Left lung (tissue), 10 donors: ENCODE results near the gene MAP4K3. TPM values are rescaled to one million over a fixed set of nuclear protein-coding genes. Genes with fewer than 3 reads are reported as not detected.

ENCODE experiments used
- ATAC-seq: fragments of 200-7000 bp; cut with Tn5 transposase; one replicate; pipeline ENCODE4 v1.9.1; 2020; ENCODE audit warnings: moderate library complexity
- DNase-seq, 4 donors: peaks; one replicate each; pipeline ENCODE4 v3.0.0-alpha.2; 2013 to 2020
- H3K27ac ChIP-seq, 2 donors: fragments of 200-600 bp; sonication (generic) in 1 of 2; one replicate each; pipeline versions ENCODE4 v1.5.0 to v1.8.0; 2020 to 2021
- H3K27me3 ChIP-seq, 2 donors: fragments of 200-600 bp; sonication (generic) in 1 of 2; one replicate each; pipeline versions ENCODE4 v1.5.0 to v1.8.0; 2020 to 2021
- H3K36me3 ChIP-seq, 2 donors: fragments of 200-600 bp; sonication (generic) in 1 of 2; one replicate each; pipeline versions ENCODE4 v1.5.0 to v1.8.0; 2020 to 2021
- H3K4me1 ChIP-seq, 2 donors: fragments of 200-600 bp; one replicate each; pipeline ENCODE4 v1.8.0; 2021
- H3K4me3 ChIP-seq, 2 donors: fragments of 200-600 bp; sonication (generic) in 1 of 2; one replicate each; pipeline versions ENCODE4 v1.5.0 to v1.8.0; 2020 to 2021; ENCODE audit warnings: mild to moderate bottlenecking in 1 of 2
- H3K9me3 ChIP-seq, 2 donors: fragments of 200-600 bp; sonication (generic) in 1 of 2; one replicate each; pipeline versions ENCODE4 v1.5.0 to v1.8.0; 2020 to 2021
- intact Hi-C, 2 donors: fragments of 100-400 bp; cut with DNase I; formaldehyde crosslinking; loops; one replicate each; pipeline versions ENCODE4 v1.11.2 to v1.14.2; 2022
- polyA plus RNA-seq, 6 donors: library from polyadenylated mRNA; unstranded; fragments of 120-200 nt; gene quantifications; one replicate each; pipeline ENCODE4 v1.2.1, GENCODE V29; 2013; ENCODE audit not compliant: insufficient read length in 6 of 6
- total RNA-seq, 2 donors: library from RNA; stranded (reverse); fragmentation: NEBNext Ultra II Directional; extraction: Animal tissue kit (Norgen Biotek cat#: 25700); gene quantifications; one replicate each; pipeline ENCODE4 v1.2.1, GENCODE V29; 2021
- TF ChIP-seq, protein P1 (sequence below), 2 donors: fragments of 200-600 bp; sonication (generic) in 1 of 2; IDR thresholded peaks; one replicate each; pipeline versions ENCODE4 v1.5.0 to v1.8.0; 2021; ENCODE audit warnings: antibody characterized with exemption in 2 of 2
- donor health status: DM: no; HTN: yes; CAD: no.
- donor health status: DM: no; HTN: no; CAD: no.

The MAP4K3 gene
- total and polyA plus RNA-seq, 8 donors: 26.0 to 74.5 (median 61.4) TPM

DNA sequence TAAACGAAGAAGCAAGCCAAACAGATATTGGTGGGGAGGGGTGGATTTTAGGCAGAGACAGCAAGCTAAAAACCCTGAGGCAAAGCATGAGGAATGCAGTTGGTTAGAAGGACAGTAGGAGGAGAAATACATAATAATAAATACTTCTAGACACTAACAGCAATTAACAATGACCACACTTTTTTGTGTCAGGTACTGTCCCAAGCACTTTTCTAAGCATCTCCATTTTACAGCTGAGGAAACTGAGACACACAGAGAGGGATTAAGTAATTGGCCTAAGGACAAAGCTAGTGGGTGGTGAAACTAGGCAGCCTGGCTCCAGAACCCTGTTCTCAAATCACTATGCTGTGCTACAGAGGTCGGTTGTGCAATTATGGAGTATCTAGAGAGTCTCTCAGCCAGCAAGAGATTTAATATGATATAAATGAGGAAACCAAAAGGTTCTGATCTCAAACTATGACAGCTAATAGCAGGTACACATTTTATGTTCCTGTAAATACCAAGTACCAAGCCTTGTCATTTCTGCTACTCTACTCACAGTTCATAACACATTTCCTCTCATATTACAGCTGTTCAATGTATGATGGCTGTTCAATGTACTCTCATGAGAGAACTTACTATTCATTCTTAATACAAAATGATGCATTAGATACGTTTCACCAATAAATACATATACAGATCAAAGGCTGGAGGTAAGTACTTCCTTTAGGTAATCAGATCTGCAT, 5.3 kb downstream of the MAP4K3 start:
- intact Hi-C loops: no loop called here
- peak overlapping the region in 1 of 2 donors; percentile 6 for H3K27ac ChIP-seq
- peak; percentile 57 for ATAC-seq
- peaks cover 14 to 38% of the 10 kb centered on the region in 2 donors for H3K4me1 ChIP-seq
- no peak overlapping the region for H3K4me3 ChIP-seq
- H3K36me3 ChIP-seq: no peaks in the 10 kb centered on the region
- H3K9me3 ChIP-seq: no peaks in the 10 kb centered on the region
- no peaks in the 10 kb centered on the region for H3K27me3 ChIP-seq
- DNase-seq: no peak
- TF ChIP-seq, protein P1, sequence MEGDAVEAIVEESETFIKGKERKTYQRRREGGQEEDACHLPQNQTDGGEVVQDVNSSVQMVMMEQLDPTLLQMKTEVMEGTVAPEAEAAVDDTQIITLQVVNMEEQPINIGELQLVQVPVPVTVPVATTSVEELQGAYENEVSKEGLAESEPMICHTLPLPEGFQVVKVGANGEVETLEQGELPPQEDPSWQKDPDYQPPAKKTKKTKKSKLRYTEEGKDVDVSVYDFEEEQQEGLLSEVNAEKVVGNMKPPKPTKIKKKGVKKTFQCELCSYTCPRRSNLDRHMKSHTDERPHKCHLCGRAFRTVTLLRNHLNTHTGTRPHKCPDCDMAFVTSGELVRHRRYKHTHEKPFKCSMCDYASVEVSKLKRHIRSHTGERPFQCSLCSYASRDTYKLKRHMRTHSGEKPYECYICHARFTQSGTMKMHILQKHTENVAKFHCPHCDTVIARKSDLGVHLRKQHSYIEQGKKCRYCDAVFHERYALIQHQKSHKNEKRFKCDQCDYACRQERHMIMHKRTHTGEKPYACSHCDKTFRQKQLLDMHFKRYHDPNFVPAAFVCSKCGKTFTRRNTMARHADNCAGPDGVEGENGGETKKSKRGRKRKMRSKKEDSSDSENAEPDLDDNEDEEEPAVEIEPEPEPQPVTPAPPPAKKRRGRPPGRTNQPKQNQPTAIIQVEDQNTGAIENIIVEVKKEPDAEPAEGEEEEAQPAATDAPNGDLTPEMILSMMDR (IDR thresholded peaks at IDR 0.05): no peak

DNA sequence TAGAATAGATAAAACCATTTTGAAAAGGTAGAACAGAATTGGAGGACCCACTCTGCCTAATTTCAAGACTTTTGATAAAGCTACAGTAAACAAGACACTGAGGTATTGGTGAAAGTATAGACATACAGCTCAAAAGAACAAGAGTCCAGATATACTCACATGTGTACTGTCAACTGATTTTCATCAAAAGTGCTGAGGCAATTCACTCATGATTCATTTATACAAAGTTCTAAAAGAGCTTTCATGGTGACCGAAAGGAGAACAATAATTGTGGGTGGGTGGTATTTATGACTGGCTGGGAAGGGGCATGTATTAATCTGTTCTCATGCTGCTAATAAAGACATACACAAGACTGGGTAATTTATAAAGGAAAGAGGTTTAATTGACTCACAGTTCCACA, 7.3 kb downstream of the MAP4K3 start:
- intact Hi-C loops: no loop called here
- Histone ChIP-seq H3K4me1 (peaks cover 10 to 48% of the 10 kb centered on the region in 2 donors), H3K36me3 (no peaks in the 10 kb centered on the region), H3K27ac (no peak overlapping the region), H3K4me3 (no peak overlapping the region), H3K27me3 (no peaks in the 10 kb centered on the region), H3K9me3 (no peaks in the 10 kb centered on the region)
- TF ChIP-seq, protein P1 (IDR thresholded peaks at IDR 0.05): no peak
- ATAC-seq: no peak
- no peak for DNase-seq

DNA sequence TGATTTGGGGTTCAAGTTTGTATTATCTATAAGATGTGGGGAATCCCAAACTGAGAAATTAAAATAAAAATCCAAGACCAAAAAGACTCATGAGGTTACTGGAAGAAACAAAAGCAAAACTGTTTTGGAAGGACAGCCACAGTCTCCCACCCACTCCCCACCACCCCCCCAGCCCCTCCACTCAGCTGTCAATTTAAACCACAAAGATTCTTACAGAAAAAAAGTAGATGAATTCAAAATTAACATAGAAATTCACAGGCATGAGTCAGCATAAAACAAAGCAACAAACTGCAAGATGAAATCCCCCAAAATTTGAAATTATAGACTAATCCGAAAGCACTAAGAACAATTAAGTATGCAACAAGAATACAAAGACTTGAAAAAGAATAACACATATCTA, 12.1 kb downstream of the MAP4K3 start:
- H3K4me3 ChIP-seq: no peak overlapping the region
- ATAC-seq: no peak
- peaks cover 0 to 19% of the 10 kb centered on the region in 2 donors for H3K4me1 ChIP-seq
- H3K36me3 ChIP-seq: no peaks in the 10 kb centered on the region
- DNase-seq: no peak
- no peak overlapping the region for H3K27ac ChIP-seq
- no peaks in the 10 kb centered on the region for H3K27me3 ChIP-seq
- intact Hi-C loops: no loop called here
- H3K9me3 ChIP-seq: no peaks in the 10 kb centered on the region
- TF ChIP-seq, protein P1 (IDR thresholded peaks at IDR 0.05): no peak

DNA sequence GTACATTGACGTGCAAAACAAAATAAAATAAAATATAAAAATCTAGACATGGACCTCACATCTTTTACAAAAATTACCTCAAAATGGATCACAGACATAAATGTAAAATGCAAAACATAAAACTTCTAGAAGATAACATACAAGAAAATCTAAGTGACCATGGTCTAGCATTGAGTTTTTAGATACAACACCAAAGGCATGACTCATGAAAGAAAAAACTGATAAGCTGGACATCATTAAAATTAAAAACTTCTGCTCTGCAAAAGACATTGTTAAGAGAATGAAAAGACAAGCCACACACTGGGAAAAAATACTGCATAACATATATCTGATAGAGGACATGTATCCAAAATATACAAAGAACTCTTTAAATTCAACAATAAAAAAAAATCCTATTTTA, 14.4 kb downstream of the MAP4K3 start:
- TF ChIP-seq, protein P1 (IDR thresholded peaks at IDR 0.05): no peak
- no peak for ATAC-seq

DNA sequence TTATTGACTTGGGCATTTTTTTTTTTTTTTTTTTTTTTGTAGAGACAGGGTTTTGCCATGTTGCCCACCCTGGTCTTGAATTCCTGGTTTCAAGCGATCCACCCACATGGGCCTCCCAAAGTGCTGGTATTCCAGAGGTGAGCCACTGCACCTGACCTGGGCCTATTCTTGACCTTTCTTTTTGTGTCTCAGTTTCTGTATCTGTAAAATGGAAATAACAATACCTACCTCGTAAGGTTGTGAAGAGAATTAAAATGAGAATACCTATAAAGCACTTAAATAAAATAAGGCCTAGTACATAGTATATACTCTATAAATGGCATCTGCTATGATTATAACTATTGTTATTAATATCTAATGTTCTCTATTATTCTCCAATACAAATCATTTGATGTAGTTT, 15.7 kb downstream of the MAP4K3 start:
- Histone ChIP-seq H3K9me3 (no peaks in the 10 kb centered on the region), H3K36me3 (no peaks in the 10 kb centered on the region), H3K4me1 (peaks cover 4 to 25% of the 10 kb centered on the region in 2 donors), H3K4me3 (no peak overlapping the region), H3K27me3 (no peaks in the 10 kb centered on the region), H3K27ac (no peak overlapping the region)
- DNase-seq (no peak), ATAC-seq (no peak)
- intact Hi-C loops: no loop called here
- TF ChIP-seq, protein P1 (IDR thresholded peaks at IDR 0.05): no peak

More for the DNA sequence above, 14.4 kb downstream of the MAP4K3 start:
- peaks cover under 1 to 29% of the 10 kb centered on the region in 2 donors for H3K4me1 ChIP-seq
- intact Hi-C loops: no loop called here
- no peaks in the 10 kb centered on the region for H3K9me3 ChIP-seq
- no peak overlapping the region for H3K4me3 ChIP-seq
- no peaks in the 10 kb centered on the region for H3K36me3 ChIP-seq
- no peak for DNase-seq
- H3K27ac ChIP-seq: no peak overlapping the region
- no peaks in the 10 kb centered on the region for H3K27me3 ChIP-seq
